Measurements from ENCODE around the gene TPI1.

- TF ChIP-seq GTF2F1 (IDR thresholded peaks at IDR 0.05; ENCODE audit: borderline replicate concordance, low read depth, low read length), result no peak
- no peak for TF ChIP-seq CHD2 (IDR thresholded peaks at IDR 0.05; ENCODE audit: low read length)
- no peak for TF ChIP-seq CTCF (IDR thresholded peaks at IDR 0.05; ENCODE audit: control extremely low read depth in 1 of 3, insufficient read depth in 1 of 3, low read depth in 1 of 3, low read length in 3 of 3)
- no peak for TF ChIP-seq POLR2AphosphoS5 (IDR thresholded peaks at IDR 0.05; ENCODE audit: low read depth, low read length)
- TF ChIP-seq RFX5 (IDR thresholded peaks at IDR 0.05; ENCODE audit: borderline replicate concordance, low read depth, low read length), result no peak
- no peak for TF ChIP-seq MAX (IDR thresholded peaks at IDR 0.05)
- no peak for TF ChIP-seq EZH2 (IDR thresholded peaks at IDR 0.05; ENCODE audit: low read depth, low read length, severe bottlenecking)
- no peak for TF ChIP-seq EP300 (IDR thresholded peaks at IDR 0.05; ENCODE audit: borderline replicate concordance in 1 of 2, low read depth in 2 of 2, low read length in 2 of 2)
- TF ChIP-seq JUN (IDR thresholded peaks at IDR 0.05; ENCODE audit: low read depth, low read length), result no peak
- TF ChIP-seq GABPA (IDR thresholded peaks at IDR 0.05; ENCODE audit: borderline replicate concordance, insufficient read depth, low read length), result no peak
- no peak for TF ChIP-seq RAD21 (IDR thresholded peaks at IDR 0.05 in 1 of 2, conservative IDR thresholded peaks at IDR 0.05 in 1 of 2; ENCODE audit: low read depth in 2 of 2, low read length in 2 of 2)
- TF ChIP-seq USF2 (IDR thresholded peaks at IDR 0.05; ENCODE audit: low read length), result no peak
- no peak for TF ChIP-seq YY1 (IDR thresholded peaks at IDR 0.05; ENCODE audit: low read depth, low read length)
- TF ChIP-seq SP4 (IDR thresholded peaks at IDR 0.05; ENCODE audit: low read length), result no peak
These were observed 36.3 kb upstream of the TPI1 start for GRCh38 chr12:6830999-6831398.

Data from H1 (cell line).